AG09319 (cell line): Measurements from ENCODE around the gene CIZ1.

ENCODE experiments used
- DNase-seq: peaks from one replicate; pipeline ENCODE4 v3.0.0-alpha.2; 2010; ENCODE audit warnings: low read depth; ENCODE audit errors: extremely low read depth
- TF ChIP-seq, protein P1 (sequence below): IDR thresholded peaks from 2 replicates; pipeline ENCODE4 v1.5.1; 2011; ENCODE audit warnings: low read depth, mild to moderate bottlenecking, inconsistent platforms, low read length, moderate library complexity

Gene CIZ1

DNA sequence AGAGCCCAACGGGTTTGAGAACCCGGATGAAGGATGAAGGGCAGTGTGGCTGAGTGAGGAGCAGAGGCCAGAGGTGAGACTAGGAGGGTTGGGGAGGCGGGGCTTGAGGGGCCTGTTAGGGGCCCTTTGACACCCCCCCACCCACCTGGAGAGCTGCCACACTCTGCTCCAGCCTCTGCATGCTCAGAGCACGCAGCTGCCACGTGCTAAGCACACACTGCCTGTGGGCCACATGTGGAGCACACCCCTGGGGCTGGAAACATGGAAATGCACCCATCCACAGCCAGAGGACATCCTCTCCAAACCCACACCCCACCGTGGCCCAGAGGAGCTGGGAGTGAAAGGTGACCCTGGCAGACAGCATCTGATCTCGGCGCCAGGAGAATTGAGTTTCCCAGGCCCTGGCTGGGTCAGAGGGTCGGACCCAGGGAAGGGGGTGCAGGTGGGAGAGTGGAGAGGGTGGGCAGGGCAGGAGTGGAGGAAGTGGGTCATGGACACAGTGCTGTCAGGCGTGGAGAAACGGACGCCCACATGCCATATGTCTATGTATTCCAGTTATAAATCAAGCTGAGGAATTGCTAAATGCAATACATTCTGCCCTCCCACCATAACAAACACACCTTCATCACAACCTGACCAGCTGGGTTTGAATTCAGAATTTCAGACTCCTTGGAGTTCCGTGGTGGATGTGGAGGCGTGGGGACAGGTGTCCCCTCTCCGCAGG lies 17.7 kb upstream of the CIZ1 start:
- TF ChIP-seq, protein P1, sequence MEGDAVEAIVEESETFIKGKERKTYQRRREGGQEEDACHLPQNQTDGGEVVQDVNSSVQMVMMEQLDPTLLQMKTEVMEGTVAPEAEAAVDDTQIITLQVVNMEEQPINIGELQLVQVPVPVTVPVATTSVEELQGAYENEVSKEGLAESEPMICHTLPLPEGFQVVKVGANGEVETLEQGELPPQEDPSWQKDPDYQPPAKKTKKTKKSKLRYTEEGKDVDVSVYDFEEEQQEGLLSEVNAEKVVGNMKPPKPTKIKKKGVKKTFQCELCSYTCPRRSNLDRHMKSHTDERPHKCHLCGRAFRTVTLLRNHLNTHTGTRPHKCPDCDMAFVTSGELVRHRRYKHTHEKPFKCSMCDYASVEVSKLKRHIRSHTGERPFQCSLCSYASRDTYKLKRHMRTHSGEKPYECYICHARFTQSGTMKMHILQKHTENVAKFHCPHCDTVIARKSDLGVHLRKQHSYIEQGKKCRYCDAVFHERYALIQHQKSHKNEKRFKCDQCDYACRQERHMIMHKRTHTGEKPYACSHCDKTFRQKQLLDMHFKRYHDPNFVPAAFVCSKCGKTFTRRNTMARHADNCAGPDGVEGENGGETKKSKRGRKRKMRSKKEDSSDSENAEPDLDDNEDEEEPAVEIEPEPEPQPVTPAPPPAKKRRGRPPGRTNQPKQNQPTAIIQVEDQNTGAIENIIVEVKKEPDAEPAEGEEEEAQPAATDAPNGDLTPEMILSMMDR: no peak
- no peak for DNase-seq

DNA sequence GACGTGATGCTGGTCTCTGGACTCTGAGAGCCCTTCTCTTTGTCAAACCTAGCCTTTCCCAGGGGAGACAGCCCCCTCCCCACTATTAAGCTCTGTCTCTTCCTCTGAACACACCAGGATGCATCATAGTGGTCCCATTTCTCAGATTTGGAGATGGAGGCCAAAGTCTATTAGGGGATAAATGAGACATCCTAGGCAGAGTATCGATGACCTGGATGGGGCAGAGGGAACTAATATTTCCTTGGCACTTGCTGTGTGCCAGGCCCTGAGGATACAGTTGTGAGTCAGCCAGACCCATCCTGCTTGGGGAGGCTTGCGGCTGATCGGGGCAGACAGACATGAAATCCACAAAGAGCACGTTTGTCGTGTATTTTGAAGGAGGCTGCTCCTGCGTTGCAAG lies 17.0 kb upstream of the CIZ1 start:
- no peak for DNase-seq
- TF ChIP-seq, protein P1: no peak

DNA sequence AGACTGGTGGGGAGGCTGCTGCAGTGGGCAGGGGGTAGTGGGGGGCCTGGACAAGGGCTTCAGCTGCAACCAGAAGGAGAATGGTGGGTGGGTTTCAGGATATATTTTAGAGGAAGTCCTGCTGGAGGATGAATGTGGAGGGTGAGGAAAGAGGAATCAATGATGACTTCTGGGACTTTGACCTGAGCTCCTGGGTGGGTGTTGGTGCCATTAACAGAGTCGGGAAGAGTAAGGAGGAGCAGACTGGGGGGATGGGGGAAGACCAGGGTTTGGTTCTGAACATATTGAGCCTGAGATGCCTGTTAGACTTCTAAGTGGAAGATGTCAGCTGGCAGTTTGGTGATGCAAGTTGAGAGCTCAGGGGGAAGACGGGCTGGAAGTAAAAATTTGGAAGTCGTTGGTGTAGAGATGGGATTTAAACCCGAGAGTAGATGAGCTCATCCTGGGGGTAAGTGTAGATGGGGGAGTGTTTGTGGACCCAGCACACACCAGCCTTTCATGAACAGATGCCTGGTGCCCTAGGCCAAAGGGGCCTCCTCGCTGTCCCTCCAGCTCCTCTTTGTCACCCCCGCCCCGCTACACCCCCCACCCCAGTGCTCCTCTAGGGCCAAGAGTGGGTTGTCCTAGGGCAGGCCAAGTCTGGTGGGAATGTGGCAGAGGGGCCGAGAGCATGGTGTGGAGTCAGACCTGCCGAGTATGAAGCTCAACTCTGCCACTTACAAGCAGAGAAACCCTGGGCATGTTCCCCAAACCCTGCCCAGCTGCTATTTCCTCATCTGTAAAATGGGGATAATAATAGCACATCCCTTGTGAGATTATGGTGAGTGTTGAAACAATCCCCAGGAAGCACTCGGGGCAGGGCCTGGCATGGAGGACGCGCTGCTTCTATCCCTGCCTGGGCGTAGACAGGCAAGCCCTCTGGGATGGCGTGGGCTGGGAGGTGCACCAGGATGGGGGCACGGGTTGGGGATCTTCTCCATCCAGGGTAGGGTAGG lies 15.8 kb upstream of the CIZ1 start:
- TF ChIP-seq, protein P1: no peak
- DNase-seq: no peak

DNA sequence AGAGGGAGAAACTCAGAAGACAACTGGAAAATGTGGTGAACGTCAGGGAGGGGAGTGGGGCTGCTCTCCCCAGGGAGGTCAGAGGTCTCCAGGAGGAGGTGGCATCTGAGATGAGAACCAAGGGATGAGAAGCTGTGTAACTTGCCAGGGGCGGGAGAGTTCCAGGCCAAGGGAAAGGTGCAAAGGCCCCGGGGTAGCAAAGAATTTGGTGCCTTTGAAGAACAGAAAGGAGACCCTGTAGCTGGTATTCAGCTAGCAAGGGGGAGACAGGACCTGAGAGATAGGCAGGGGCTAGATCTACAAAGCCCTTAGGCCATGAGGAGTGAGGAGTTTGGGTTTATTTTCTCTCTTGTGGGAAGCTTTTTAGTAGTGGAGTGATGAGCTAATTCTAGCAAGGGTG lies 15.1 kb upstream of the CIZ1 start:
- DNase-seq: no peak
- TF ChIP-seq, protein P1: no peak

DNA sequence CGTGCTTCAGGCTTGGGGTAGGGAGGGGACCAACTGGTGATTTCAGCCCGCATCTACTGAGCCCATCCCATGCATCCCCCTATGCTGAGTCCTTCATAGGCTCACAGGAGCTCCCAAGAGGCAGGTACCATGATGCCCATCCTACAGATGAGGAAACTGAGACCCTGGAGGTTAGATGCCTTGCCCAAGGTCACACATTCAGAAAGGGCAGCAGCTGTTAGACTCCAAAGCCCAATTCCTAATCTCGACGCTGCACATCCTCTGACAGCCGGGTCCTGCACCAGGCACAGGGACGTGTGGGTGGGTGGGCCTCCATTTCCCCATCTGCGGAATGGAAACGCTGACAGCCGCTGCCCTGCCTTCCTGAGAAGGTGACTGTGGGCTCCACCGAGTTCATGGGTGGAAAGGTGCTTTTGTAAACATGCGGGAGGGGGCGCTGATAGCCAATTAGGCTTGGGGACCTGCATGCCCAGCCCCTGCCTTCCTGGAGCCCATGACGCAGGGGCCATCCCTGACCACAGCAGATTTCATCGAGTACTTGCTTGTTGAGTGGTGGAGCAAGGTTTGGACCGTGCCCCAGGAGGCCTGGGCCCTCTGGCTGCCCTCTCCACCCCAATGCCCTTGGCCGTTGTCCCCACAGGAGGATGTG lies 14.0 kb upstream of the CIZ1 start:
- no peak for DNase-seq
- TF ChIP-seq, protein P1: no peak

DNA sequence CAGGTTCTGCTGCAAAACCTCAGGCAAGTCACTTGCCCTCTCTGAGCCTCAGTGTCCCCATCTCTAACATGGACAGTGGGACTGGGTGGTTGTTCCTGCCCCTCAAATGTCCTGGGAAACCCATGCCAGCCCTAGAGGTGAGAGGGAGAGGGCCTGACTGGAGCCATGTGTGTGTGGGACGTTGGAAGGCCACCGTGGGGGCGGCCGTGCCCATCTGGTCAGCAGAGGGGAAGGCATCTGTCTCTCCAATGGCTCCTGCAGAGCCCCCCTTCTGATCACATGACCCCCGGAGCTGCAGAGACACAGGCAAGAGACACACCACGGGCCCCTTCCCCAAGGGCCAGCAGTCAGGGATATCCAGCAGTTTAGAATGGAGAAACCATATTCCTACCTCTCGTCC lies 13.5 kb upstream of the CIZ1 start:
- TF ChIP-seq, protein P1: no peak
- no peak for DNase-seq
